ENCODE results near the gene CHD9. TPM values are rescaled to one million over a fixed set of nuclear protein-coding genes. Genes with fewer than 3 reads are reported as not detected.
"Not testable (repeated sequence)": the region's sequence is repeated elsewhere in the genome, so short reads cannot be mapped to it uniquely, and the experiment has no call there.

CHD9 gene
- total RNA-seq, 2 donors from 2014 or later = 56.3 to 62.6 TPM

GRCh38 chr16:53305743-53306142 lies 251.0 kb downstream of the CHD9 start:
- intact Hi-C loops (cut with DNase I) = no loop called here
- no peaks in the 10 kb centered on the region for H3K27me3 ChIP-seq (replicated peaks; ENCODE audit: insufficient read depth)
- TF ChIP-seq CTCF (IDR thresholded peaks at IDR 0.05) = no peak
- TF ChIP-seq POLR2AphosphoS5 (IDR thresholded peaks at IDR 0.05) = no peak
- no peak for TF ChIP-seq POLR2A (IDR thresholded peaks at IDR 0.05)
- H3K36me3 ChIP-seq = peaks cover 0 to 6% of the 10 kb centered on the region in 2 donors
- DNase-seq (ENCODE audit: low spot score) = no peak
- no peak overlapping the region for H3K27ac ChIP-seq
- no peak overlapping the region for H3K4me3 ChIP-seq
- H3K9me3 ChIP-seq = no peaks in the 10 kb centered on the region
- no peaks in the 10 kb centered on the region for H3K4me1 ChIP-seq (replicated peaks)
- 92% methylated on average over 3 of the region's 3 CpGs for WGBS

GRCh38 chr16:53309457-53309856 lies 254.7 kb downstream of the CHD9 start:
- no peak for DNase-seq (ENCODE audit: low spot score)
- intact Hi-C loops (cut with DNase I) = no loop called here
- no peak overlapping the region for H3K4me3 ChIP-seq
- 85% methylated on average over 3 of the region's 3 CpGs for WGBS
- TF ChIP-seq CTCF (IDR thresholded peaks at IDR 0.05) (no peak), POLR2A (IDR thresholded peaks at IDR 0.05) (no peak), POLR2AphosphoS5 (IDR thresholded peaks at IDR 0.05) (no peak)
- H3K4me1 ChIP-seq (replicated peaks) = no peaks in the 10 kb centered on the region
- H3K27me3 ChIP-seq (replicated peaks; ENCODE audit: insufficient read depth) = no peaks in the 10 kb centered on the region
- no peak overlapping the region for H3K27ac ChIP-seq
- H3K36me3 ChIP-seq = peaks cover 0 to 5% of the 10 kb centered on the region in 2 donors
- H3K9me3 ChIP-seq = no peaks in the 10 kb centered on the region

GRCh38 chr16:53320992-53321391 lies 266.2 kb downstream of the CHD9 start:
- H3K36me3 ChIP-seq = peaks cover 6 to 8% of the 10 kb centered on the region in 2 donors

GRCh38 chr16:53323924-53324323 lies 269.1 kb downstream of the CHD9 start:
- 86% methylated on average over 5 of the region's 5 CpGs for WGBS
- Histone ChIP-seq H3K9me3 (no peaks in the 10 kb centered on the region), H3K4me1 (replicated peaks) (no peaks in the 10 kb centered on the region), H3K27ac (no peak overlapping the region), H3K36me3 (peaks cover 4 to 6% of the 10 kb centered on the region in 2 donors), H3K4me3 (no peak overlapping the region), H3K27me3 (replicated peaks; ENCODE audit: insufficient read depth) (no peaks in the 10 kb centered on the region)
- TF ChIP-seq POLR2AphosphoS5 (IDR thresholded peaks at IDR 0.05) (no peak), POLR2A (IDR thresholded peaks at IDR 0.05) (no peak), CTCF (IDR thresholded peaks at IDR 0.05) (no peak)
- DNase-seq (ENCODE audit: low spot score) = no peak
- intact Hi-C loops (cut with DNase I) = no loop called here

More at GRCh38 chr16:53320992-53321391, 266.2 kb downstream of the CHD9 start:
- Histone ChIP-seq H3K4me1 (replicated peaks) (no peaks in the 10 kb centered on the region), H3K4me3 (no peak overlapping the region), H3K9me3 (no peaks in the 10 kb centered on the region), H3K27me3 (replicated peaks; ENCODE audit: insufficient read depth) (no peaks in the 10 kb centered on the region), H3K27ac (no peak overlapping the region)
- TF ChIP-seq CTCF (IDR thresholded peaks at IDR 0.05) (no peak), POLR2A (IDR thresholded peaks at IDR 0.05) (no peak), POLR2AphosphoS5 (IDR thresholded peaks at IDR 0.05) (no peak)
- DNase-seq (ENCODE audit: low spot score) = no peak
- intact Hi-C loops (cut with DNase I) = no loop called here
- WGBS = 96% methylated on average over 2 of the region's 2 CpGs

GRCh38 chr16:53330991-53331390 lies 276.2 kb downstream of the CHD9 start:
- H3K4me1 ChIP-seq (replicated peaks); DNase-seq (ENCODE audit: low spot score); H3K4me3 ChIP-seq; H3K27me3 ChIP-seq (replicated peaks; ENCODE audit: insufficient read depth); H3K27ac ChIP-seq; intact Hi-C loops (cut with DNase I); H3K9me3 ChIP-seq; H3K36me3 ChIP-seq: not testable (repeated sequence)
- 90% methylated on average over 3 of the region's 3 CpGs for WGBS

Measured in prostate gland (tissue), 2 donors.